Measurements from ENCODE around the gene SCLY. TPM values are rescaled to one million over a fixed set of nuclear protein-coding genes. Genes with fewer than 3 reads are reported as not detected.

Gene SCLY
- total and polyA plus RNA-seq, 4 donors, result 7.8 to 16.1 (median 12.1) TPM

DNA sequence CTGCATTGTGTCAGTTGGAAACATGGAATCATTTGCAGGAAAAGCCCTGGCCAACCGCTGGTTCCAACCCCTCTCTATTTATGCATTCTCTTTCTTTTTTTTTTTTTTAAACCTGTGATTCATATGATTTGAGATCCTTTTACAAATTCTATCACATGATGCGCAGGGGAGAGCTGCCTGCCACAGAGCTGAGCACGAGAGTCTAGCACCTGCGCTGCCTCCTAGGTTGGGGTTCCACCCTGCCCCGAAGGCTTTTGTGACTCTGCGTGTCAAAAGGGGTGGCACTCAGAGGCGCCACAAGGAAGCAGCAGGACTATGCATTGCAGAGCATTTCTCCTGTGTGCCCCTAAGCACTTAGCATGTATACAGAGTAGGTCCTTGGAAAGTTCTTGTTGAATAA is 22.0 kb downstream of the SCLY start:
- H3K4me1 ChIP-seq (ENCODE audit: control insufficient read depth in 5 of 5, insufficient read depth in 5 of 5, low read length in 5 of 5), result no peaks in the 10 kb centered on the region
- ATAC-seq (ENCODE audit: insufficient read depth, low FRiP score), result no peak
- H3K4me3 ChIP-seq, result no peak overlapping the region
- no peak for DNase-seq
- WGBS, 2 donors, result 92 to 96% methylated on average over 7 of the region's 7 CpGs
- H3K36me3 ChIP-seq (ENCODE audit: control insufficient read depth in 4 of 4, insufficient read depth in 4 of 4, low read length in 4 of 4), result peaks cover 8 to 23% (median 15%) of the 10 kb centered on the region in 4 donors
- H3K9me3 ChIP-seq (ENCODE audit: control insufficient read depth in 4 of 4, insufficient read depth in 3 of 4, low read length in 3 of 4), result no peaks in the 10 kb centered on the region
- H3K9ac ChIP-seq (ENCODE audit: insufficient read depth in 1 of 2, low read length in 2 of 2), result no peak overlapping the region
- H3K27me3 ChIP-seq (ENCODE audit: control insufficient read depth in 3 of 3, insufficient read depth in 3 of 3, low read length in 2 of 3), result no peaks in the 10 kb centered on the region
- TF ChIP-seq, protein P1, sequence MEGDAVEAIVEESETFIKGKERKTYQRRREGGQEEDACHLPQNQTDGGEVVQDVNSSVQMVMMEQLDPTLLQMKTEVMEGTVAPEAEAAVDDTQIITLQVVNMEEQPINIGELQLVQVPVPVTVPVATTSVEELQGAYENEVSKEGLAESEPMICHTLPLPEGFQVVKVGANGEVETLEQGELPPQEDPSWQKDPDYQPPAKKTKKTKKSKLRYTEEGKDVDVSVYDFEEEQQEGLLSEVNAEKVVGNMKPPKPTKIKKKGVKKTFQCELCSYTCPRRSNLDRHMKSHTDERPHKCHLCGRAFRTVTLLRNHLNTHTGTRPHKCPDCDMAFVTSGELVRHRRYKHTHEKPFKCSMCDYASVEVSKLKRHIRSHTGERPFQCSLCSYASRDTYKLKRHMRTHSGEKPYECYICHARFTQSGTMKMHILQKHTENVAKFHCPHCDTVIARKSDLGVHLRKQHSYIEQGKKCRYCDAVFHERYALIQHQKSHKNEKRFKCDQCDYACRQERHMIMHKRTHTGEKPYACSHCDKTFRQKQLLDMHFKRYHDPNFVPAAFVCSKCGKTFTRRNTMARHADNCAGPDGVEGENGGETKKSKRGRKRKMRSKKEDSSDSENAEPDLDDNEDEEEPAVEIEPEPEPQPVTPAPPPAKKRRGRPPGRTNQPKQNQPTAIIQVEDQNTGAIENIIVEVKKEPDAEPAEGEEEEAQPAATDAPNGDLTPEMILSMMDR (IDR thresholded peaks at IDR 0.05; ENCODE audit: control extremely low read depth, extremely low read depth), result no peak
- H3K27ac ChIP-seq (ENCODE audit: low read depth in 1 of 2, low read length in 1 of 2), result no peak overlapping the region

DNA sequence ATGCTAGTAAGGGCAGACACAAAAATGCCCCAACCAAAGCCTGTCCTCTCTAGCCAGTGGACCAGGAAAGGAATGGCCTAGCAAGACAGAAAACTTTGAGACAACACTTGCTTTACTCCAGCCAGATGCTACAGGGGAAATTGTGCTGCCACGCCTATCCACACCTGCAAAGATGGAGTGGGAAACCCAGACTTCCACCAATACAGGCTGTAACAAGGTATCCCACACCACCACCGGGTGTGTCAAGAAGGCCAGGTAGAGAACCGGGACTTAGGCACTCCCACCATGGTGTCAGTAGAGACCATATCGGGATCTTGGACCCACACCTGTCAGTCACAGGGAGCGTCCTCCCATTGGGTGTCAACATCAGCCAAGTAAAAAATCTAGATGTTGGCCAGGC is 23.1 kb downstream of the SCLY start:
- ATAC-seq (ENCODE audit: insufficient read depth, low FRiP score) (no peak), DNase-seq (no peak)
- Histone ChIP-seq H3K9me3 (ENCODE audit: control insufficient read depth in 4 of 4, insufficient read depth in 3 of 4, low read length in 3 of 4) (no peaks in the 10 kb centered on the region), H3K36me3 (ENCODE audit: control insufficient read depth in 4 of 4, insufficient read depth in 4 of 4, low read length in 4 of 4) (peaks cover 8 to 25% (median 16%) of the 10 kb centered on the region in 4 donors), H3K4me1 (ENCODE audit: control insufficient read depth in 5 of 5, insufficient read depth in 5 of 5, low read length in 5 of 5) (no peaks in the 10 kb centered on the region), H3K4me3 (no peak overlapping the region), H3K27me3 (ENCODE audit: control insufficient read depth in 3 of 3, insufficient read depth in 3 of 3, low read length in 2 of 3) (no peaks in the 10 kb centered on the region), H3K27ac (ENCODE audit: low read depth in 1 of 2, low read length in 1 of 2) (no peak overlapping the region), H3K9ac (ENCODE audit: insufficient read depth in 1 of 2, low read length in 2 of 2) (no peak overlapping the region)
- TF ChIP-seq, protein P1 (IDR thresholded peaks at IDR 0.05; ENCODE audit: control extremely low read depth, extremely low read depth), result no peak
- 85 to 99% methylated on average over 5 of the region's 5 CpGs for WGBS, 2 donors

DNA sequence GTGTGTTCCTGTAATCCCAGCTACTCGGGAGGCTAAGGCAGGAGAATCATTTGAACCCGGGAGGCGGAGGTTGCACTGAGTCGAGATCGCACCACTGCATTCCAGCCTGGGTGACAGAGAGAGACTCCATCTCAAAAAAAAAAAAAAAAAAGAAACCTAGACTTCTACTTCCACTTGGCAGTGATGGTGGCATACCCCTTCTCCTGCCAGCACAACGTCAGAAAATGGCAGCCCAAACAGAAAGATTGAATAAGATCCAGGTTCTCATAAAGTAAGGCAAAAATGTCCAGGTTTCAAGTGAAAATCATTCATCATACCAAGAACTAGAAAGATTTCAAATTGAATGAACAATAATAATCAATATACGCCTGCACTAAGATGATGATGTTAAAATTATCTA is 24.0 kb downstream of the SCLY start:
- ATAC-seq (ENCODE audit: insufficient read depth, low FRiP score), result no peak
- peaks cover 8 to 25% (median 16%) of the 10 kb centered on the region in 4 donors for H3K36me3 ChIP-seq (ENCODE audit: control insufficient read depth in 4 of 4, insufficient read depth in 4 of 4, low read length in 4 of 4)
- no peaks in the 10 kb centered on the region for H3K27me3 ChIP-seq (ENCODE audit: control insufficient read depth in 3 of 3, insufficient read depth in 3 of 3, low read length in 2 of 3)
- no peak overlapping the region for H3K4me3 ChIP-seq
- H3K9me3 ChIP-seq (ENCODE audit: control insufficient read depth in 4 of 4, insufficient read depth in 3 of 4, low read length in 3 of 4), result no peaks in the 10 kb centered on the region
- H3K27ac ChIP-seq (ENCODE audit: low read depth in 1 of 2, low read length in 1 of 2), result no peak overlapping the region
- WGBS, 2 donors, result 96 to 98% methylated on average over 7 of the region's 7 CpGs
- H3K4me1 ChIP-seq (ENCODE audit: control insufficient read depth in 5 of 5, insufficient read depth in 5 of 5, low read length in 5 of 5), result no peaks in the 10 kb centered on the region
- no peak overlapping the region for H3K9ac ChIP-seq (ENCODE audit: insufficient read depth in 1 of 2, low read length in 2 of 2)
- no peak for DNase-seq
- TF ChIP-seq, protein P1 (IDR thresholded peaks at IDR 0.05; ENCODE audit: control extremely low read depth, extremely low read depth), result no peak

DNA sequence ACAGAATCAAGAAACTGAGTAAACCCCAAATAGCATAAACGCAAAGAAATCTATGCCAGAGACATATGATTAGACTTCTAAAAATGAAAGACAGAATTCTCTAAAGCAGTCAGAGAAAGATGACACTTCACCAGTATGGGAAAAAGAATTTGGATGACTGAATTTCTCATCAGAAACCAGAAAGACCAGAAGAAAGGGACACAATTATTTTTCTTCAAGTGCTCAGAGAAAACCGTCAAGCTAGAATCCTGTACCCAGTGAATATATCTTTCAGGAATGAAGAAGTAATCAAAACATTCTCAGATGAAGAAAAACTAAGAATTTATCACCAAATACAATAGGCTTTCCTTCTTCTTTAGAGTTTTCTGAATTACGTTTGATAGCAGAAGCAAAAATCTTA is 25.1 kb downstream of the SCLY start:
- ATAC-seq (ENCODE audit: insufficient read depth, low FRiP score) (no peak), DNase-seq (no peak)
- TF ChIP-seq, protein P1 (IDR thresholded peaks at IDR 0.05; ENCODE audit: control extremely low read depth, extremely low read depth), result no peak
- 95 to 96% methylated on average over 3 of the region's 3 CpGs for WGBS, 2 donors
- H3K27ac ChIP-seq (ENCODE audit: low read depth in 1 of 2, low read length in 1 of 2), result no peak overlapping the region
- H3K9ac ChIP-seq (ENCODE audit: insufficient read depth in 1 of 2, low read length in 2 of 2), result no peak overlapping the region
- no peaks in the 10 kb centered on the region for H3K27me3 ChIP-seq (ENCODE audit: control insufficient read depth in 3 of 3, insufficient read depth in 3 of 3, low read length in 2 of 3)
- no peaks in the 10 kb centered on the region for H3K4me1 ChIP-seq (ENCODE audit: control insufficient read depth in 5 of 5, insufficient read depth in 5 of 5, low read length in 5 of 5)
- H3K9me3 ChIP-seq (ENCODE audit: control insufficient read depth in 4 of 4, insufficient read depth in 3 of 4, low read length in 3 of 4), result no peaks in the 10 kb centered on the region
- H3K36me3 ChIP-seq (ENCODE audit: control insufficient read depth in 4 of 4, insufficient read depth in 4 of 4, low read length in 4 of 4), result peaks cover 8 to 25% (median 13%) of the 10 kb centered on the region in 4 donors
- H3K4me3 ChIP-seq, result no peak overlapping the region
